Dermis blood vessel endothelial cell (primary cell): ENCODE measurements around the gene SPATA4. TPM values are rescaled to one million over a fixed set of nuclear protein-coding genes. Genes with fewer than 3 reads are reported as not detected.

Experiments
- DNase-seq: peaks from one replicate; pipeline ENCODE4 v3.0.0; 2010
- total RNA-seq: library from RNA; depleted of rRNA; stranded (reverse); fragments of >200 nt; gene quantifications from 2 replicates; pipeline ENCODE4 v1.2.3, GENCODE V29; 2014

SPATA4 gene
- total RNA-seq, 1 donor from 2014 or later = not detected

DNA sequence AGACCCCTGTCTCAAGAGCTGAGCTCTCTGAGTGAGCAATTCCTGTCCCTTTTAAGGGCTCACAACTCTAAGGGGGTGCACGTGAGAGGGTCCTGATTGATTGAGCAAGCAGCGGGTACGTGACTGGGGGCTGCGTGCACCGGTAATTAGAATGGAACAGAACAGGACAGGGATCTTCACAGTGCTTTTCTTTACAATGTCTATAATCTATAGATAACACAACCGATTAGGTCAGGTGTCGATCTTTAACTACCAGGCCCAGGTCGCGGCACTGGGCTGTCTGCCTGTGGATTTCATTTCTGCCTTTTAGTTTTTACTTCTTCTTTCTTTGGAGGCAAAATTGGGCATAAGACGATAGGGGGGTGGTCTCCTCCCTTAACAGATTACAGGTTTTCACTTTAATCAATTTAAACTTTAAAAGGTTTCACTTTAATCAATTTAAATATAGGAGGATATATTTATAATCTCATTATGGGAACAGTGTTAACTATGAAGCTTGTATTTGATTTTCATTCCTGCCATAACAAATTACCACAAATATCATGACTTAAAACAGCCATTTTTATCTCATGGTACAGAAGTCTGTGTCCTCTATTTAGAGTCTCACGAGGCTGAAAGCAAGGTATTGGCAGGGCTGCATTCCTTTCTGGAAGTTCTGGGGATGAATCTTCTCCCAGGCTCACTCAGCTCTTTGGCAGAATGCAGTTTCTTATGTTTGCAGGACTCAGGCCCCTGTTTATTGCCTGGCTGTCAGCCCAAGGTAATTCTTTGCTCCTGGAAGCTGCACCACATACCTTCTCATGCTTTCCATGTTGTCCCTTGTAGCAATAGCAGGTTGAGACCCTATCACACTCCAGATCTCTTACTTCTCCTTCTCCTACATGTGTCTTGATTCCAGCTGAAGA, 5.2 kb downstream of the SPATA4 start:
- no peak for DNase-seq

DNA sequence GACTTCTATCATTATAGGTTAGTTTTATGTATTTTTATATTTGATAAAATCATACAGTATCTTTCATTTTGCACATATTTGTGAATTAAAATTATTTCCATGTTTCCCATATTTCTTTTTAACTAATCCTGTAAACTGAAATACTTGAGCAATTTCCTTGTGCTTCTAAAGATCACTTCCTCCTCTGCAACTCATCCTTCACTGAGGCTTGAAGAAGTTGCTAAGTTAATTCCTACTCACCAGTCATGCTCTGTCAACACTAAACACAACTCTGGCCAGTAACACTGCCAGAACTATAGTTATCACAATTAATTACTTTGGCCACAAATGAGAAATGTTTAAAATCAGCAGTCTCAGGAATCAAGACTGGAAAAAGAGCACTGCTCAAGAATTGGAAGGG, 6.7 kb downstream of the SPATA4 start:
- no peak for DNase-seq

- DNase-seq = no peak
These were observed 7.8 kb downstream of the SPATA4 start for GRCh38 chr4:176187624-176188023.

DNA sequence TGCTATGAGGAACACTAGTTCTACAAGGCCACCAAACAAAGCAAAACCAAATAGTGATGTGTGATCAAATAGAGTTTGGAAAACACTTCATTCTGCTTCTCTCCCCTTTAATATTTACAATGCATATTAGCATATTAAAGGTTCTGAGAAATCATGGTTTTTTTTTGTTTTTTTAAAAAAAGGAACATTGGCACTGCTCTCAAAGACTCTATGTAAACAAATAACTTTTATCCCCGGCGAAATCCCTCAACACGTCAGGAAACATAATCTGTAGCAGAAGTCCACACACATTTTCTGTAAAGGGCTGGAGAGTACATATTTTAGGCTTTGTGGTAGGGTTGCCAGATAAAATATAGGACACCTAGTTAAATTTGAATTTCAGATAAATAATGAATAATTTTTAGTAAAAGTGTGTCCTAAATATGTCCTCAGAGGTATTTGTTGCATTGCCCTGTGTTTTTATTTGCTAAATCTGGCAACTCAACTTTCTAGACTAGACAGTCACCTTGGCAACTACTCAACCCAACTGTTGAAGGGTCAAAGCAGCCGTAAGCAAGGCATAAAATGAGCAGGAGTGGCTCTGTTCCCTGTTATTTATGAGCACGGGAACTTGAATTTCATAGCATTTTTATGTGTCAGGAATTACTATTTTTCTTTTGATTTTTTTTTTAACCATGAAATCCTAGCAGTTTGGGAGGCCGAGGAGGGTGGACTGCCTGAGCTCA, 8.6 kb downstream of the SPATA4 start:
- no peak for DNase-seq

GRCh38 chr4:176186067-176186466, 9.3 kb downstream of the SPATA4 start:
- no peak for DNase-seq

DNA sequence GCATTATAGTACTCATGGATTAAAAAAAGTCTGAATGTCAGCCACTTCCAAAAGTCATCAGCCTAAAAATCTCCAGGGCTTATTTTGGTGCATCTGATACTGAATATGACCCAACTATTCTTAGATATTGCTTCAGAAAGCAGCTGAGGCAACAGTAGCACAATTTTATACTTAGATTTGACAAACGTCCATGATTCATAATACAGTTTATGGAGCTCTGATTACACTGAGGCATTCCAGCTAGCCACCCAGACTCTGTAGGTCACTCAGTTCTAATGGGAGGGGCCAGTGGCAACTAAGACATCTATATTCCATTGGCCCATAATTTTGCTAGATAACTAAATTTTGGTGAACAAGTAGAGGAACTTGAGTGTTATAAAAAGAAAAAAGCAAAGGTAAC, 10.3 kb downstream of the SPATA4 start:
- DNase-seq = no peak

DNA sequence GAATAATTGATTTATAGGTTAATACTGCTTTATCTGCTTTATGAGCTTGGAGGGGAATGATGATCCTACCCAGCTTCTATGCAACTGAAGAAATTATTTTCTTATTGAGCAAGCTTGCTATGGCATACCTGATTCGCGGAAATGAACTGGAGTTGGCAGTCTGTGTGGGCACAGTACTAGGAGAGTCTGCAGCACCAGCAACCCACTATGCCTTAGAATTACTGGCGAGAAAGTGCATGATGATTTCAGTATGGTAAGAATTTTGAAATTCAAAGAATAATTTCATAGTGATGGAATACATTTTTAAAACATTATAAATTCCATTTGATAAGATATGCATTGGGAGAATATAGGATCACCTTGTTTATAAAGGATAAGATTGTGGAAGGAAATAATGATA, 32.3 kb downstream of the SPATA4 start:
- no peak for DNase-seq

DNA sequence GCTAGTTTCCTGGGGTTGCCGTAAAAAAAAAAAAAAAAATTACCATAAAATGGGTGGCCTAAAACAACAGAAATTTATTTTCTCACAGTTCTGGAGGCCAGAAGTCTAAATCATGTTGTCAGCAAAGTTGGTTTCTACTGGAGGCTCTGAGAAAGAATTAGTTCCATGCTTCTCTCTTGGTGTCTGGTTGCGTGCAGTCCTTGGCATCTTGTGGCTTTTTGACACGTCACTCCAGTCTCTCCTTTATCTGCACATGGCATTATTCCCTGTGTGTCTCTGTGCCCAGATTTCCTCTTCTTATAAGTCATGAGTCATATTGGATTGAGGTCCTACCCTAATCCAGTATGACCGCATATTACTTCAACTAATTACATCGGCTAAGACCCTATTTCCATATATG, 38.7 kb downstream of the SPATA4 start:
- DNase-seq = no peak

DNA sequence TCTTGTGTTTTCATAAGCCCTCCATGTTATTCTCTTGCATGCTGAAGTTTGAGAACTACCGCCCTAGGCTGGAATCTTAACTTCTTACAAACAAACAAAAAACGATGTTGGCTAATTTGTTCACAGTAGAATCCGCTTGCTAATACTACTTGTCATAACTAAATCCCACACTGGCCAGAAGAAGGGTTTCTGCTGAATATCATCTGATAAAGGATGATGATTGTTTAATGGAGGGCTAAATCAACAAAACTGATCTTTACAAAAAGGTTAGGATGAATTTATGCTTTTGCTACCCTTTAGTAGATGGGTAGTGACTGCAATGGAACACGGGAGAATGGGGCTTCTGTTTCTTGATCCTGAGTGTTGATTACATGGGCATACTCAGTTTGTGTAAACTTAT, 42.3 kb downstream of the SPATA4 start:
- DNase-seq = no peak

DNA sequence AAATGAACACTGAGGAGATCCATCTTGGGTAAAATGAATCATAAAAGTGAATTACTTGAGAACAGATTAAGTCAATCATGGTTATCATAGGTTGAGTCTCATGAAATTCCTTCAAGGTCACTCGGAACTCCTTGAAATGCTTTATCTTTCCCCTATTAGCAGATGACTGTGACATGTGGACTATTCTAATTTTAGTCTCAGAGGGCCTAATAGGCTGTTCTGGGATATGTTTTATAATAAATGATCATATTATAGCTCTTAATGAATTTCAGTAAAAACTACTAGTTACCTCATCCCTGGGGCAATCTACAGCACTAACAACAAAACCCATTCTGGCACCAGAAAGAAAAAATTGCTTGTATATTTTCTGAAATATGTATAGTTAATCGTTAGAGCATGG, 44.7 kb downstream of the SPATA4 start:
- DNase-seq = no peak

GRCh38 chr4:176150356-176150682, 45.1 kb downstream of the SPATA4 start:
- peak; percentile 15 for DNase-seq

GRCh38 chr4:176149680-176150355, 45.6 kb downstream of the SPATA4 start:
- DNase-seq = no peak

DNA sequence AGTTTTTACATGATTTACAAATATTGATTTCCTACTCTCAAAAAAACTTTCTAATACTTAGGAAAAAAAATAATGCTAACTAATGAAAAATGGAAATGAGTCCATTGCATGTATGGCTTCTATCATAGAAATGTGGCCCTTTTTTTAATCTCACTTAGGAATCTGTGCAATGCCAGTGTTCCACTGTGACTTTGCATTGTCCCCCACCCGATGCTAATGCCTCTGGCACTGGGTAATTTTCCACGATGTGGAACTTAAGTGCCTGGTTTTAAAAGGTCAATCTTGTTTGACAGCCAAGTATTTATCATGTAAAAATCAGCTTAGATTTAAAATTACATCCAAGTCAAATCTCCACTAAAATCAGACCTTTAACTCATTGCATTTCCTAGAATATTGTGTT, 53.1 kb downstream of the SPATA4 start:
- no peak for DNase-seq

- no peak for DNase-seq
These were observed 55.9 kb downstream of the SPATA4 start for GRCh38 chr4:176139518-176139917.

DNA sequence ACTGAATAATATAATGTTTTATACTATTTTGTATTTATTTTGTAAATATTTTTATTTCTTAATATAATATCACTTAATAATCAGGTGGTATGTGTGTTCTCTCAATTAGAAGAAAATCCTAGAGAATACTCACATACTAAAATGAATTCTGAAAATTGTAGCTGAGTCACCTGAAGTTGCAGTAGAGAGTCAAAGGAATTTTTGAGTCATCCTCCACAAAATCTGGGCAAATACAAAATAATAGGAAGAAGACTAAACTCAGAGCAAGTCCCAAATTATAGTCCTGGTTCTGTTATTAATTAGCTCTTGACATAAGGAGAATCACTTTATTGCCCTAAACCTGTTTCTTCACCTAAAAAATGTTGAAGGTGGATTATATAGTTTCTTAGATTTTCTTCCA, 57.8 kb downstream of the SPATA4 start:
- DNase-seq = no peak

DNA sequence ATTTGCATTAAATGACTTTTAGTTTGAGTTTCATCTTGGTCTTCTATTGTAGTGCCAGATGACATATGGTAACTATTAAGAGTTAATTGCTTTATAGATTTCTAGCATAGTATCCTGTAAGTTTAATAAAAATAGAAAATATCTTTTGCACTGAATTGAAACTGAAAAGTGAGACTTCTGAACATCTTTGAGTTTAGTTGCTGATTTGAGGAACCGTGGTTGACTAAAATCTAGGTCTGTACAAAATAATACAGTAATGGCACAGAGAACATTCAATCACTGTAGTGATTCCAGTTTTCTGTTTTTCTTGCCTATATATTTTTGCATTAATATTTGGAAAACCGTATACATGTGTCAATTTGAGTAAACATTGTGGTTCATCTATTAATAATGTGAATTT, 60.7 kb downstream of the SPATA4 start:
- no peak for DNase-seq

Other genes starting within 250 kb of the SPATA4 start
- gene WDR17, start 129.7 kb downstream of the SPATA4 start, total RNA-seq = 0.19 and 0.51 TPM in 2 replicates
- not detected in 2 replicates for gene ASB5, start 73.6 kb upstream of the SPATA4 start, total RNA-seq
- gene SPCS3, start 124.4 kb upstream of the SPATA4 start, total RNA-seq = 91.9 and 117 TPM in 2 replicates